Measurements from ENCODE around the gene NDE1.

The NDE1 gene

DNA sequence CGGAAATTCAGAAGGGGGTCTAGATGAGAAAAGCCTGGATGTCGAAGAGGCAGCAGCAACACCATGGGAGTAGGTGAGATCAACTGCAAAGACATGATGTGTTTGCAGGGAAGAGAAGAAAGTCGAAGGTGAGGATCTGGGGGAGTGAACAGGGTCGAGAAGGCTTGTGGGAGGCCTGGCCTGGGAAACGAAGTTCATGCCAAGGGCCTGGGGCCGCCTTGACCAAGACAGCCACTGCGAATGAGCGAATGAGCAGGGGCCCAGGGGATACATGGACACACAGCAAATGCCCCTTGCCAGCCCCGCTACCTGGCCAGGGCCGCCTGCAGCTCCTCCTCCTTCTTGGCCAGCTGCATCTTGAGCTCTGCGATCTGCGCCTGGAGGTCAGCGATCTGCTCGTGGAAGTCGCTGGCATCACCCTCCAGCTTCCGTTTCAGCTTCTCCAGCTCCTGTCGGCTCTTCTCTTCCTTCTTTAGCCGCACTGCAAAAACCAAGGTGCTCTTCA, 87.1 kb downstream of the NDE1 start:
- DNase-seq (ENCODE audit: low read depth in 2 of 2) = no peak

DNA sequence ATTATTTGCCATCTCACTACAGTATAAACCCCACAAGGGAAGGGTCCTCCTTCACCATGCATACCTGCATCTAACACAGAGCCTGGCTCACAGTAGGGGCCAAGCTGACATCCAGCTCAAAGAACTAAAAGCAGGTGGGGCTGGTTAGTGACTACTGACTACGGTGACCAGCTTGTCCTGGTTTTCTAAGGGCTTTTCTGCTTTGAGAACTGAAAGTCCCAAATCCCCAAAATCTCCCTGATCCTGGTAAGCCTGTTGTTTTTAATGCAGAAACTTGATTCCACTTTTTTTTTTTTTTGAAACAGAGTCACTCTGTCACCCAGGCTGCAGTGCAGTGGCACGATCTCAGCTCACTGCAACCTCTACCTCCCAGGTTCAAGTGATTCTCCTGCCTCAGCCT, 89.4 kb downstream of the NDE1 start:
- DNase-seq (ENCODE audit: low read depth in 2 of 2) = no peak

DNA sequence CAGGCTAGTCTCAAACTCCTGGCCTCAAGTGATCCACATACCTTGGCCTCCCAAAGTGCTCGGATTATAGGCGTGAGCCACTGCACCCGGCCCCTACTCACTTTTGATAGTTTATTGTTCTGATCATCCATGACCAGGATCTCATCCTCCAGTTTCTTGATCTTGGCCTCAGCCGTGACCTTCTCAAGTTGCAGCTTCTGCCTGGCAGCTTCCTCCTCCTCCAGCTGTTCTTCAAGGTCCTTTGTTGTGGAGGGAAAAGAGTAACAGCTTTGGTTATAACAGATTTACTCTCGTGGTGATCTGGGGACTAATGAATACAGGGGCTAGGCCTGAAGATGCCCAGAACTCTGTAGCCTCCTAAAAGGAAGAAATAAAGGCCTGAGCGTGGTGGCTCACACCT, 89.9 kb downstream of the NDE1 start:
- no peak for DNase-seq (ENCODE audit: low read depth in 2 of 2)

DNA sequence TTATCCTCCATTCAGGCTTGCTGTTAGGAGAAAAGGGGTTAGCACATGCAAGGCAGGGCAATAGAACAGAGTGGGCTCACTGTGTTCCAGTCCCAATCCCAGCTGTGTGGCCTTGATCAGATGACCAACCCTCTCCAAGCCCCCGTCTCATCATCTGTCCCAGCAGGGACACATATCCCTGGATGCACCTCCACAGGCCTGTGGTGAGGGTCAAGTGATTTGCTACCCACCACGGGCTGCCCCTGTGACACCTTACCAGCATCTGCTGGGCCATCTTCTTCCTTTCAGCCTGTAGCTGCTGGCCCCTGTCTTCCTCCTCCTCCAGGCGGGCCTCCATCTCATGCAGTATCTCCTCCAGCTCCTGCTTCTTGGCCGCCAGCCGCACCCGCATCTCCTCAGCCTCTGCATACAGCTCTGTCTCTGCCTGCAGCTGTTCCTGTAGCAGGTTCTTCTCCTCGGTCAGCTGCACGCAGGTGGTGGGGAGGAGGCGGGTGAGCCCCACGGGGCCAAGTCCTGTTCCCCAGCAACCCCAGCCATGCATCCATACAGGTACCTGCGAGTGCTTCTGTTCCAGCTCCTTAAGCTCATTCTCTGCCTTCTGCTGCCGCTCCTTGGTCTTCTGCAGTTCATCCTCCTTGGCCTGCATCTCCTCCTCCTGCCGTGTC, 91.3 kb downstream of the NDE1 start:
- no peak for DNase-seq (ENCODE audit: low read depth in 2 of 2)

DNA sequence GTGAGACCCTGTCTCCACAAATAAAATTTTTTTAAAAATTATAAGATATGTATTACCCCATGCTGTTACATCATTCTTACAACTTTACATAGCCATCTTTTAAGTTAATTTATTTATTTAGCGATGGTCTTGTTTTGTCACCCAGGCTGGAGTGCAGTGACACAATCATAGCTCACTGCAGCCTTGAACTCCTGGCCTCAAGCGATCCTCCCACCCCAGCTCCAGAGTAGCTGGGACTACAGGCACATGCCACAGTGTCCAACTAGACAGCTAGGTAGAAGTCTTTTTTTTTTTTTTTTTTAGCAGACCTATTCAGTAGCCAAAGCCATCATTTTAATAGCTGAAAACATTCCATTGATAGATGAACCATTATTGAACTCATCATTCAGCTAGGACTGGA, 92.7 kb downstream of the NDE1 start:
- DNase-seq (ENCODE audit: low read depth in 2 of 2) = no peak

DNA sequence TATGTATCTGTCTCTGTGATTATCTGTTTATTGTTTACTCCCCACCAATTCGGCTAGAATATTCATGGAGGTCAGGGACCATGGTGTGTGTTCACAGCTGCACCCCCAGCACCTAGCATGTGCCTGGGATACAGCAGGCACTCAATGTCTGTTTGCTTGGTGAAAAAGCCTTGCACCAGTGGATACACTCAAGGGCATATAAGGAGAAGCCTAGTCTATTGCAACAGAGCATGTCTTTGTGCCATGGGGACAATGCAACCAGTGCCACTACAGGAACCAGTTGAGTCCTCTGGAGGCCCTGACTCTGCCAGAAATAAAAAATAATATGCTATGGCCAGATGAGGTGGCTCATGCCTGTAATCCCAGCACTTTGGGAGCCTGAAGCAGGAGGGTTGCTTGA, 93.6 kb downstream of the NDE1 start:
- no peak for DNase-seq (ENCODE audit: low read depth in 2 of 2)

DNA sequence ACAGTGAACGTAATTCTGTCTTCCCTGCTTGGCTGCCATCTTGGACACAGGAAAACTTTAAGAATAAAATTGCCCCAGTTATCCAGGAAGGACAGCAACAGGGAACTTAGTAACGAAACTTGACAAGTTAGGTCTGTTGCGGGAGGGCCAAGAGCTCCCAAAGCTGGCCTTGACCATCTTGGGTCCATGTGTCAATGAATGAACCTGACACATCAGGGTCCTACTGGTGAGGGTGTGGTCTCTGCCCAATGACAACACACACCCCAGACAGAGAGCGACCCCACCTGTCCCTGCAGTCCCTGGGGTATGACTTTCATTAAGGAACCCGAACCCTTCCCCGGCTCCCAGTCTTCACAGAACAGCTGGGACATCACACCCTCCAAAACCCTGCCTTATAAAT, 96.3 kb downstream of the NDE1 start:
- DNase-seq (ENCODE audit: low read depth in 2 of 2) = no peak

DNA sequence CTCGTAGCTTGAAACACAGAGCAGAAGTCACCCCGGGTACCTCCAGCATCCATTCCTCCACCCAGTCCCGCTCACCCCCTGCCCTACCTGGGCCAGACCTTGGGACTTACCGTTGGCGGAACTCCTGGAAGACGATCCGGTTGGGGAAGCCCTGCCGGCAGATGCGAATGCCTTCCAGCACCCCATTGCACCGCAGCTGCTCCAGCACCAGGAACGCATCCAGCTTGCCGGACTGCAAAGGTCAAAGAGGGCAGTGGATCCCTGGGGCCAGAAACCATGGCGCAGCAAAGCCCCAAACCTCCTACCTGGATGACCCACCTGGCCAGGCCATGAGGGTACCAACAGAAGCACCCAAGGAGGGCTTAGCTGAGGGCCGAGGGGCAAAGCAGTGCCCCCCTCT, 97.9 kb downstream of the NDE1 start:
- DNase-seq (ENCODE audit: low read depth in 2 of 2) = no peak

DNA sequence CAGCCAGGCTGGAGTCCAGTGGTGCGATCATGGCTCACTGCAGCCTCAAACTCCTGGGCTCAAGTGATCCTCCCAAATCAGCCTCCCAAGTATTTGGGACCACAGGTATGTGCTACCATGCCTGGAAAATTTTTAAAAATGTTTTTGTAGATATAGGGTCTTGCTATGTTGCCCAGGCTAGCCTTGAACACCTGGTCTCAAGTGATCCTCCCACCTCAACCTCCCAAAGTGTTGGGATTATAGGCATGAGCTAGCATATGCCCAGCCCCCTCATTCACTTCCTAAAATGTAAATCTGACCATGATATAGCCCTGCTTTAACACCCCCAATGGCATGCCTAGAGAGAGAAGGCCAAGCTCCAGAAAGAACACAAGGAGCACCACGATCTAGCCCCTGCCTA, 98.6 kb downstream of the NDE1 start:
- DNase-seq (ENCODE audit: low read depth in 2 of 2) = no peak

DNA sequence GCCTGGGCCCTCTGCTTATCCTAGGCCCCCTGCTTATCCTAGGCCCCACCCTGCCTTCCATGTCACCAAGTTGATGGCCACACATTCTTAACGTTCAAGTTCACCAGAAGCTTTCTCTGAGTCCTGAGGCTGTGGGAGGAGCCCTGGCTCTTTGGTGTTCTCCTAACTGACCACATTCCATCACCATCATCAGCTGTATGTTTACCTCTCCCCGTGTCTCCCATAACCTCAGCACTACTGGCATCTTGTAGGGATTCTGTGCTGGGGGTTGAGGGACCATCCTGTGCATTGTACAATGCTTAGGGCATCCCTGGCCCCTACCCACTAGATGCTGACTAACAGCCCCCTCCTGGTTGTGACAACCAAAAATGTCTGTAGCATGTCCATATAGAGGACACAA, 99.3 kb downstream of the NDE1 start:
- no peak for DNase-seq (ENCODE audit: low read depth in 2 of 2)

DNA sequence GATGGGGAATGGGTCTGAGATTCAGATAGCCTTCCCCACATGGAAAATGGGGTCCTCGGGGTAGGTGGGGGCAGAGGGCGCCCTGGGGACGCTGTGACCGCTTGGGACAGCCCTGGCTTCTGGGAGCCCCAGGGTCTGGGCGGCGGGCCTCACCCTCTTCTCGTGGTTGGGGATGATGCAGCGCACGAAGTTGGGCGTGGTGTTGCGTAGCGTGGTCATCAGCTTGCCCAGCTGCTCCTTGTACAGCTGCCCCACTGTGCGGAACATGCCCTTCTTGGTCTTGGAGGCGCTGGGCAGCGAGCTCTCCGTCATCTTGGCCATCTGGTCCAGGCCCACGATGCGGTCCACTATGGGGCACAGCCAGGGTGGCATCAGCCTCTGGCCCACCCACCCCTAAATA, 99.9 kb downstream of the NDE1 start:
- no peak for DNase-seq (ENCODE audit: low read depth in 2 of 2)

DNA sequence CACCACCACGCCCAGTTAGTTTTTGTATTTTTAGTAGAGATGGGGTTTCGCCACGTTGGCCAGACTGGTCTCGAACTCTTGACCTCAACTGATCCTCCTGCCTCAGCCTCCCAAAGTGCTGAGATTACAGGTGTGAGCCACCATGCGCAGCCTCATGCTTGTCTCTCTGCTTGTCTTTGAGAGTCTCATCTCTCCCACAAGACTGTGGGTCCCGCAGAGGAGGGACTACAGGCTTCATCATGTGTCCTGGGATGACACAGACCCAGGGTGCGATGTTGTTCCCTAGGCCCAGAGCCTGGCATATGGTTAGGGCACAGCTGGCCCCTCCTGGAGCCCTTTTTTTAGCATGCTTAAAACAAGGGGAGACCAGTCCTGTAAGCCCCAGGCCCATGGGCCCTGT, 101.9 kb downstream of the NDE1 start:
- no peak for DNase-seq (ENCODE audit: low read depth in 2 of 2)

DNA sequence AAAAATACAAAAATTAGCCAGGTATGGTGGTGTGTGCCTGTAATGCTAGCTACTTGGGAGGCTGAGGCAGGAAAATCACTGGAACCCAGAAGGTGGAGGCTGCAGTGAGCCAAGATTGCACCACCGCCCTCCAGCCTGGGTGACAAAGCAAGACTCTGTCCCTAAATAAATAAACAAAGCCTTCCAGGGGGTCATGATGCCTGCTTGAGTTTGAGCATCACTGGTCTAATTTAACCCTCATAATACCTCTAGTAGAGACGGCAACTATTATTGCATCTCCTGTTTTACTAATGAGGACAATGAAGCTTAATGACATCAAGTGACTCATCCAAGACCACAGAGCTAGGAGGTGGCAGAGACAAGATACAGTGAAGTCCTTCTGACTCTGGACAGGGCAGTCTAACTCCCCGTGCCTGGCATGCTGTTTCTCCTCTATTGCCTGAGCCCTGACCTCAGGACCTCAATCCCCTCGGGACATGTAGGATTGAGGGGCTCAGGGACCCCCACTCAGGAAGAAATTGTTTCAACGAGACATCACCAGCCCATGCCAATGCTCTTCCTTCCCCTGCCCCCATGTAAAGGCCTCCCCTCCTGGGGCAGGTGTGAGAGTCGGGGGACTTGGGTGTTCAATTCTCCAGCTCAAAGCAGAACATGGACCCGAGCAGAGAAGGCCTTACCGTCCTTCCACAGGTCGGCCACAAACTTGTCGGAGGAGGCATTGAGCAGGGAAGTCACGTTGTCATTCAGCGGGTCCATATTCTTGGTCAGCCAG, 102.9 kb downstream of the NDE1 start:
- no peak for DNase-seq (ENCODE audit: low read depth in 2 of 2)

DNA sequence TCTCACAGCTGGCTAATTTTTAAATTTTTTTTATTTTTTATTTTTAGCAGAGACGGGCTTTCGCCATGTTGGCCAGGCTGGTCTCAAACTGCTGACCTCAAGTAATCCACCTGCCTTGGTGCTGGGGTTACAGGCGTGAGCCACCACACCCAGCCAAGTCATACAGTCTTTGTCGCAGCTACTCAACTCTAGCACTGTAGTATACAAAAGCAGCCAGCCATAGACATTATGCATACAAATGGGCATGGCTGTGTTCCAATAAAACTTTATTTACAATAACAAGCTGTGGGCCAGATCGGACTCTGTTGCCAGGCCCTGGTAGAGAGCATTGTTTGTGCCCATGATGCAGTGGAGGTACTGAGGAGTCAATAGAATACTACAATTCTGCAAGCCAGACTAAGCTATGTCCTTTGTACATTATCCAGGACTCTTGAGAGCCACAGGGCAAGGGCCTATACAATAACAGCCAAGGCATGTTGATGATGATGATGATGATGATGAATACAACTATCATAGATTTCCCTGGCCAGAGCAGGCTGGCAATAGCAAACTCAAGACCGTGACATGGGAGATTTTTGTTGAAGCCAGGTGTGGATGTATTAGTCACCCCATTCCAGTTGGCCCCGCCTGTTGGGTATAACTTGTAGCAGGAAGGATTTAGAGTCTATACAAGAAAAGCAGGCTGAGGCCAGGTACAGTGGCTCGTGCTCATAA, 104.9 kb downstream of the NDE1 start:
- DNase-seq (ENCODE audit: low read depth in 2 of 2) = no peak

DNA sequence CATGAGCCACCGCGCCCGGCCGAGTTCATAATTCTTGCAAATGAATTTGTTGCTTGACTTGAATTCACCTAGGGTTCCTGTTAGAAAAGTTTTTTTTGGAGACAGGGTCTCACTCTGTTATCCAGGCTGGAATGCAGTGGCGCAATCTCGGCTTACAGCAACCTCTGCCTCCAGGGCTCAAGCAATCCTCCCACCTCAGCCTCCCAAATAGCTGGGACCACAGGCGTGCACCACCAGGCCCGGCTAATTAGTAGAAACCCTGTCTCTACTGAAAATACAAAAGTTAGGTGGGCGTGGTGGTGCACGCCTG, 107.0 kb downstream of the NDE1 start:
- no peak for DNase-seq (ENCODE audit: low read depth in 2 of 2)

DNA sequence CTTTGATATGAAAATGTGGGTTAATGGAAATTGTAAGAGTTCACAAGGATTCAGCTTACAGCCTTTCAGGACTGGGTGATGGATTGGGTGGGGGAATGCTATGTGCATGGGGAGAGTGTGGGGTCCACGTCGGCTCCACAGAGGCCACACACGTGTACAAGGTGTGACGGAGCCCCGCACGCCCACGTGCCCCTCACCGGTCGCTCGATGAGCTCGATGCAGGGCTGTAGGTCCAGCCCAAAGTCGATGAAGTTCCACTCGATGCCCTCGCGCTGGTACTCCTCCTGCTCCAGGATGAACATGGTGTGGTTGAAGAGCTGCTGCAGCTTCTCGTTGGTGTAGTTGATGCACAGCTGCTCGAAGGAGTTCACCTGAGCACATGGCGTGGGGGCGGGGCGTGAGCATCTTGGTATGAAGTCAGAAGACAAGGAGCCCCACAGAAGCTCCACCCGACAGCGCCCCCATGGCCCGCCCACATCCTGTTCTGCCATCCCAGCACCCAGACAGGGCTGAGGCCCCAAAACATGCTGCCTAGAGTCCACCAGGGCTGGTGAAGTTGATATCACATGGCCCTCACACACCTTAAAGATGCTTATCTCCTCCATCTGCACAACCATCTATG, 107.7 kb downstream of the NDE1 start:
- DNase-seq (ENCODE audit: low read depth in 2 of 2) = peak in 1 of 2 donors; percentile 8

DNA sequence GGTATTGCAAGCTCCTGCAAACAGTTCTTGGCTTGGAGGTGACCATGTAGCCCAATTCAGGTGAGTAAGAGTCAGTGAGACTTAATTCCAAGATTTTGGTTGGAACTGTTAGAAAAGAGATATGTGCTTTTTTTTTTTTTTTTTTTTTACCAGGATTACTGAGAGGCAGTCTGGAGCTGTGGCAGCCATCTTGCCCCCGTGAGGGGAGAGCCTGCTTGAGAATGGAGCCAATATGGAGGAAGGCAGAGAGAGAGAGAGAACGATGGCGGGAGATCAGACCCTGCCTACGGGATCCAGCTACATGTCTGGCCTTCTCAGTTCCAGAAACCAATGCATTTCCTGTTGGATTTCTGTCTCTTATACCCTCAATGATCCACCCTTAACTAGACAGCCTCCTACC, 109.0 kb downstream of the NDE1 start:
- DNase-seq (ENCODE audit: low read depth in 2 of 2) = no peak

DNA sequence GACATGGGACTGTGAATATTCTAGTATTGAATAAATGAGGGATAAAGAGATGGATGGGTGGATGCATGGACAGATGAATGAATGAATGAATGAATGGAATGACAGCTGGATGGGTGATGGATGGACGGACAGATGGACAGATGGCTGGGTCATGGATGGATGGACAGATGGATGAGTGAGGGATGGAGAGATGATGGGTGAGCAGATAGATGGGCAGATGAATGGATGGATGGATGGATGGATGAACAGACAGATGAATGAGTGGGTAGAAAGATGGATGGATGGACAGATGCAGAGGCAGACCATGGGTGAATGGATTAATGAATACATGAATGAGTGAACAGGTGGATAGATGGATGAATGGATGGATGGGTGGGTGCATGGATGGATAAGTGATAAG, 110.1 kb downstream of the NDE1 start:
- DNase-seq (ENCODE audit: low read depth in 2 of 2) = no peak

DNA sequence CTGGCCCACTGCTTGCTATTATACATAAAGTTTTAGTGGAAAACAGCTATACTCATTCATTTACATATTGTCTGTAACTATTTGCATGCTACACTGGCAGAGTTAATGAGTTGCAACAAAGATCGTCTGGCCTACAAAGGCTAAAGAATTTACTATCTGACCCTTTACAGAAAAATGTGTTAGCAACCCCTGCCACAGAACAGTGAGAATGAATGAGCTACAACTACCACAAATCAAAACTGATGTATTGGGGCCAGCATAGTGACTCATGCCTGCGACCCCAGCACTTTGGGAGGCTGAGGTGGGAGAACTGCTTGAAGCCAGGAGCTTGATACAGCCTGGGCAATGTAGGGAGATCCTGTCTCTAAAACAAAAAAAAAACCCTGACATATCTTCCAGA, 114.1 kb downstream of the NDE1 start:
- no peak for DNase-seq (ENCODE audit: low read depth in 2 of 2)

DNA sequence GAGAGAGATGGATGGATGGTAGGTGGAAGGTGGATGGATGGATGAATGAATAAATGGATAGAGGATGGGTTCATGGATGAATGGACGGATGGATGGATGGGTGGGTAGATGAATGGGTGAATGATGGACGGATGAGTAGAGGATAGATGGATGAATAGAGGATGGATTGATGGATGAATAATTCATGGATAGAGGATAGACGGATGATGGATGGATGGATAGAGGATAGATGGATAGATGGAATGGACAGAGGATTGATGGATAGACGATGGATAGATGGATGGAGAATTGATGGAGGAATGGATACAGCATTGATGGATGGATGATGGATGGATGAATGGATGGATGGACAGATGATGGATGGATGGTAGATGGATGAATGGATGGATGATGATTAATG, 115.1 kb downstream of the NDE1 start:
- DNase-seq (ENCODE audit: low read depth in 2 of 2) = no peak

DNA sequence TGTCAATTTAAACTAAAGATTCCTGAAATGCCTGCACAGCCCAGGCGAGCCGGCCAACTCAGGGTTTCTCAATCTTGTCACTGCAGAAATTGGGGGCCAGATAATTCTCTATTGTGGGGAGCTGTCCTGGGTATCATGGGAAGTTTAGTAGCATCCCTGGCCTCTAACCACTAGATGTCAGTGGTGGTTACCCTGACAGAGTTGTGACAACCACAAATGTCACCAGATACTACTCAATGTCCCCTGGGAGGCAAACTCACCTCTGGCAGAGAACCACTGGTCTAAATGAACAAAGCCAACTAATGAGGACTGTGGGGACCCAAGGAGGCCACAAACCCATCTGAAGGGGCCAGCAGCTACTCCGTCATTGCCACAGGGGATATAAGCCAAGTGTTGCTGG, 115.8 kb downstream of the NDE1 start:
- DNase-seq (ENCODE audit: low read depth in 2 of 2) = peak in 1 of 2 donors; percentile 5

DNA sequence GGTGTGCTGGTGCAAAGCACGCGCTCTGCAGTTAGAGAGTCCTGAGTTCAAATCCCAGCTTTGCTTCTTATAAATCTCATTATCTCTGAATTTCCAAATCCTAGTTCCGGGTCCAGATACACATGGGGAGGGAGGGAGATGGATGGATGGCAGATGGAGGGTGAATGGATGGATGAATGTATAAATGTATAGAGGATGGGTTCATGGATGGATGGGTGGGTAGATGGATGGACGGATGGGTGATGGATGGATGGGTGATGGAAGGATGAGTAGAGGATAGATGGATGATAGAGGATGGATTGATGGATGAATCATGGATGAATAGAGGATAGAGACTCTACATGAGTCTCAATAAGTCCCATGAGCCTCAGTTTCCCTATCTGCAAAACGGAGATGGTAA, 116.9 kb downstream of the NDE1 start:
- no peak for DNase-seq (ENCODE audit: low read depth in 2 of 2)

DNA sequence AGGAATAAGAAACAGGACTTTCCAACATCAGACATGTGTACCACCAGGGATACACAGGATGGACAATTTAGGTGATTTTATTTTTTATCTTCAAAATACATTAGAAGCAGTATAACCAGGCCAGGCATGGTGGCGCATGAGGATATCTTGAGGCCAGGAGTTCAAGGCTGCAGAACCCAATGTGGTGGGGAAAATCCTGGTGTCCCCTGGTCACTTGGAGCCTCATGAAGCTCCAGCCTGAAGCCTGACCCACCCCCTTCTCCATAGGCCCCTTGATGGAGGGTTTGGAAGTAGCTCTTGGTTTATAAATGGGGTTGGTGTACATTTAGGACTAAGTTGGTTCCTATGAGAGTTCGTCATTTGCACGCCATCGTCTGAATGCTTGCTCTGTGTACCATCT, 118.2 kb downstream of the NDE1 start:
- DNase-seq (ENCODE audit: low read depth in 2 of 2) = no peak
